Activated CD8-positive, alpha-beta T cell treated with anti-CD3 and anti-CD28 coated beads for 36 hours (primary cell): Measurements from ENCODE around the gene RAB40C. TPM values are rescaled to one million over a fixed set of nuclear protein-coding genes. Genes with fewer than 3 reads are reported as not detected.

Experiments used
- ATAC-seq: fragments of 200-7000 bp; cut with Tn5 transposase; one replicate; pipeline ENCODE4 v1.10.0; 2021; ENCODE audit warnings: mild to moderate bottlenecking, moderate library complexity
- CTCF ChIA-PET: fragments of 350-600 bp; sonication (Branson Sonifier 250); formaldehyde crosslinking; loops from one replicate; lab custom pipeline; 2021; ENCODE audit warnings: antibody characterized with exemption; lab: Charles Lee
- POLR2A ChIA-PET: fragments of 350-600 bp; sonication (Branson Sonifier 250); formaldehyde crosslinking; loops from one replicate; lab custom pipeline; 2021; ENCODE audit warnings: antibody characterized with exemption; lab: Charles Lee
- DNase-seq: peaks from one replicate; pipeline ENCODE4 v3.0.0-alpha.2; 2020
- H3K27ac Mint-ChIP-seq: one replicate; pipeline ENCODE4 v1.8.0; 2021; ENCODE audit warnings: mild to moderate bottlenecking, mixed read lengths
- H3K27me3 Mint-ChIP-seq: one replicate; pipeline ENCODE4 v1.8.0; 2021; ENCODE audit warnings: mixed read lengths
- H3K36me3 Mint-ChIP-seq: one replicate; pipeline ENCODE4 v1.8.0; 2021; ENCODE audit warnings: low read depth, mixed read lengths
- H3K4me1 Mint-ChIP-seq: one replicate; pipeline ENCODE4 v1.8.0; 2021; ENCODE audit warnings: low read depth, mixed read lengths
- H3K4me3 Mint-ChIP-seq: one replicate; pipeline ENCODE4 v1.8.0; 2021; ENCODE audit warnings: mild to moderate bottlenecking, moderate library complexity, mixed read lengths
- H3K9me3 Mint-ChIP-seq: one replicate; pipeline ENCODE4 v1.8.0; 2021; ENCODE audit warnings: mixed read lengths
- CTCF ChIP-seq: fragments of 200-600 bp; IDR thresholded peaks from one replicate; pipeline ENCODE4 v1.8.0; 2022; ENCODE audit warnings: antibody characterized with exemption, mild to moderate bottlenecking
- intact Hi-C: fragments of 100-400 bp; cut with micrococcal nuclease; formaldehyde crosslinking; loops from one replicate; pipeline ENCODE4 v1.10.0; 2022
- total RNA-seq, 2 experiments: library from RNA; stranded (reverse); gene quantifications; one replicate each; pipeline ENCODE4 v1.2.3, GENCODE V29; 2021

RAB40C gene
- total RNA-seq, 2 experiments from 2014 or later = 8.1 to 8.8 TPM

- no peaks in the 10 kb centered on the region for H3K27me3 Mint-ChIP-seq
- ChIA-PET POLR2A (interaction anchor here (1.0 to 4.8 kb wide), 7 partner anchors 11 to 38 kb away, joined by 3 to 28 read pairs (median 4); partner anchors contain the start of genes METTL26, RHBDL1 and RHOT2), CTCF (interaction anchor here (0.9 to 1.8 kb wide), 8 partner anchors 11 to 73 kb away, joined by 3 to 13 read pairs (median 3); partner anchors contain the start of genes ANTKMT and METTL26)
- H3K9me3 Mint-ChIP-seq = no peaks in the 10 kb centered on the region
- H3K4me1 Mint-ChIP-seq = peaks cover 19% of the 10 kb centered on the region
- intact Hi-C loops = no loop called here
- peaks cover 3% of the 10 kb centered on the region for H3K36me3 Mint-ChIP-seq
- TF ChIP-seq CTCF = peak; percentile 60
- peak overlapping the region; percentile 79 for H3K27ac Mint-ChIP-seq
- DNase-seq = peak; percentile 73
- ATAC-seq = peak; percentile 49
- peak overlapping the region; percentile 86 for H3K4me3 Mint-ChIP-seq
These were observed 58.4 kb downstream of the RAB40C start for GRCh38 chr16:648071-648780.

GRCh38 chr16:648781-649589 is 59.1 kb downstream of the RAB40C start, which contains the start of gene WDR90:
TSS of gene WDR90 (plus strand) at chr16:649365. CDS start at chr16:649417, 52 bp downstream.
- Mint-ChIP-seq H3K9me3 (no peaks in the 10 kb centered on the region), H3K27ac (peak within 1 kb of the TSS; percentile 79), H3K36me3 (peaks cover 3% of the 10 kb centered on the region), H3K4me1 (peaks cover 18% of the 10 kb centered on the region), H3K4me3 (peak within 1 kb of the TSS; percentile 86), H3K27me3 (no peaks in the 10 kb centered on the region)
- ChIA-PET POLR2A (interaction anchor here (0.8 to 4.8 kb wide), 11 partner anchors 12 to 81 kb away, joined by 3 to 28 read pairs (median 4); partner anchors contain the start of genes JMJD8, METTL26, RHBDL1 and RHOT2), CTCF (interaction anchor here (0.6 to 1.8 kb wide), 10 partner anchors 10 to 72 kb away, joined by 3 to 13 read pairs (median 3); partner anchors contain the start of genes ANTKMT, METTL26 and RHOT2)
- peak; percentile 85 for ATAC-seq
- intact Hi-C loops = no loop called here
- TF ChIP-seq CTCF = no peak
- DNase-seq = peak; percentile 95

- Mint-ChIP-seq H3K36me3 (peaks cover 3% of the 10 kb centered on the region), H3K27ac (peak overlapping the region; percentile 15), H3K4me1 (peaks cover 14% of the 10 kb centered on the region), H3K4me3 (peak overlapping the region; percentile 74), H3K27me3 (no peaks in the 10 kb centered on the region), H3K9me3 (no peaks in the 10 kb centered on the region)
- ATAC-seq = peak; percentile 15
- peak; percentile 18 for DNase-seq
- TF ChIP-seq CTCF = no peak
- intact Hi-C loops = no loop called here
- ChIA-PET CTCF (interaction anchor here (0.6 to 1.2 kb wide), 4 partner anchors 10 to 29 kb away, joined by 3 to 5 read pairs (median 3); partner anchors contain the start of gene RHOT2), POLR2A (interaction anchor here (0.8 to 4.8 kb wide), 9 partner anchors 12 to 82 kb away, joined by 3 to 28 read pairs (median 4); partner anchors contain the start of genes JMJD8, METTL26, RHBDL1 and RHOT2)
These were observed 59.8 kb downstream of the RAB40C start for GRCh38 chr16:649631-650030.

- no peak for DNase-seq
- Mint-ChIP-seq H3K4me3 (peak overlapping the region; percentile 21), H3K36me3 (peaks cover under 1% of the 10 kb centered on the region), H3K27ac (no peak overlapping the region), H3K9me3 (no peaks in the 10 kb centered on the region), H3K27me3 (no peaks in the 10 kb centered on the region), H3K4me1 (peaks cover 9% of the 10 kb centered on the region)
- ATAC-seq = no peak
- ChIA-PET POLR2A (interaction anchor here (1.1 to 4.8 kb wide), 4 partner anchors 10 to 33 kb away, joined by 4 to 28 read pairs (median 8); partner anchors contain the start of gene RHOT2), CTCF (no interaction called here)
- intact Hi-C loops = no loop called here
- TF ChIP-seq CTCF = no peak
These were observed 62.0 kb downstream of the RAB40C start for GRCh38 chr16:651844-652243.
